Ishikawa (cell line): Measurements from ENCODE around the gene VTCN1.

ENCODE experiments used
- CEBPB ChIP-seq: IDR thresholded peaks from 2 replicates; pipeline ENCODE4 v1.6.1; 2012
- EP300 ChIP-seq: IDR thresholded peaks from 2 replicates; pipeline ENCODE4 v1.6.1; 2012; ENCODE audit warnings: borderline replicate concordance
- REST ChIP-seq: IDR thresholded peaks from 2 replicates; pipeline ENCODE4 v1.6.1; 2012; ENCODE audit warnings: low read depth, mild to moderate bottlenecking
- TAF1 ChIP-seq: IDR thresholded peaks from 2 replicates; pipeline ENCODE4 v1.6.1; 2012; ENCODE audit warnings: low read depth, mild to moderate bottlenecking
- TCF12 ChIP-seq: IDR thresholded peaks from 2 replicates; pipeline ENCODE4 v1.6.1; 2012; ENCODE audit warnings: low read depth
- TEAD4 ChIP-seq: IDR thresholded peaks from 2 replicates; pipeline ENCODE4 v1.6.1; 2012
- USF1 ChIP-seq: IDR thresholded peaks from 2 replicates; pipeline ENCODE4 v1.6.1; 2012
- ZBTB7A ChIP-seq: IDR thresholded peaks from 2 replicates; pipeline ENCODE4 v1.6.1; 2012; ENCODE audit warnings: low read depth

DNA sequence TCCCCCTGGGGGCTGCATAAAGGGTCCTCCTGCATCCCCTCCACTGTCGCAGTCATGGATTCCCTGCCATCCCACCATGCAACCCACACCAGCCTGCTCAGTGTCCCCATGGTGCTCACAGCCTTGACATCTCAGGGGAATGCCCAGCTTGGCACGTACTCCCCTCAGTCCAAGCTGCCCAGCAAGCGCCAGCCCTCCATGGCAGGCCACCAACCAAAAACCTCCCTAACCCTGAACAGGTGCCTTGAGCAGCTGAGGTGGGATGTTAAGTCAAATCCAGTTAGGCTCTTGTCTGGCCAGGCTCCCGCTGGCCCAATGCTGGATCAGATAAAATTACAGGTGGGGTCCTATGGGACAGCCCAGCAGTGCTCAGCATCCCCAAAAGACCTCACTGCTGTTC, 341 bp downstream of the VTCN1 start:
- no peak for TF ChIP-seq REST
- no peak for TF ChIP-seq USF1
- no peak for TF ChIP-seq CEBPB
- no peak for TF ChIP-seq TEAD4
- TF ChIP-seq TAF1: no peak
- no peak for TF ChIP-seq TCF12
- no peak for TF ChIP-seq EP300
- no peak for TF ChIP-seq ZBTB7A
